HG03175 (cell line): ENCODE results near the gene GRK5.

Experiments
- ATAC-seq: cut with Tn5 transposase; IDR thresholded peaks from one replicate; pipeline ENCODE4 v1.9.1; 2021; ENCODE audit warnings: mild to moderate bottlenecking, moderate library complexity; ENCODE audit not compliant: unreplicated experiment

The GRK5 gene

DNA sequence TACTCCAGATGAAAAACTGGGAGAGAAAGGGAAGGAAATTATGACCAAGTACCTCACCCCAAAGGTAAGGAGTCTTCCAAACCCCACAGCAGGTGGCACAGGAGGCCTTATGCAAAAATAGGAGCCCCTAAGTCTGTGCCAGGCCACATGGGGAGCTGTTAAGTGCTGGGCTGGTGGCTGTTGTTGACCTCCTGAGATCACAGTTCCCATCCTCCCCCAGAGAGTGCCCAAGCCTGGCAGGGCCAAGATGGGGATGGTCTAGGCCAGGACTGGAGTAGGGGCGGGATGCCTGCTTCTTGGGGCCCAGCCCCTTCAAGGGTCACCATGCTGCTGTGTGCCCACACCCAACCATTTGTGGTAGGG lies 189.3 kb downstream of the GRK5 start:
- ATAC-seq: no peak

DNA sequence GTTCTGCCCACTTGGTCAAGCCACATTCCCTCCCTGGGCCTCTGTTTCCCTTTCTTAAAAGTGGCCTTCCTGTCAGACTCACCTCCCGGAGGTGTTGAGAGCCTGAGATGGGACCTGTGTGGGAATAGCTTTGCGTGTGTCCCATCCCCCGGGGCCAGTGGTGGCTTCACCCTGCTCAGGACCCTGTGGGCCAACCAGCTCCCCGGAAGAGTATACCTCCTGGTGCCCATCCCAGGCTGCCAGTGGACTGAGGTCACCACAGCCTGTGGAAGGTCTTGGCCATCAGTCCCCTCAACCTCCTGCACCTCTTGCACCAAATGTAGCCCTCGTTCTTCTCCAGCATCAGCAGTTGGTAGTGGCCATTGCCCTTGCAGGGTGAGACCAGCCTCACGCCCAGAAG lies 190.0 kb downstream of the GRK5 start:
- no peak for ATAC-seq

DNA sequence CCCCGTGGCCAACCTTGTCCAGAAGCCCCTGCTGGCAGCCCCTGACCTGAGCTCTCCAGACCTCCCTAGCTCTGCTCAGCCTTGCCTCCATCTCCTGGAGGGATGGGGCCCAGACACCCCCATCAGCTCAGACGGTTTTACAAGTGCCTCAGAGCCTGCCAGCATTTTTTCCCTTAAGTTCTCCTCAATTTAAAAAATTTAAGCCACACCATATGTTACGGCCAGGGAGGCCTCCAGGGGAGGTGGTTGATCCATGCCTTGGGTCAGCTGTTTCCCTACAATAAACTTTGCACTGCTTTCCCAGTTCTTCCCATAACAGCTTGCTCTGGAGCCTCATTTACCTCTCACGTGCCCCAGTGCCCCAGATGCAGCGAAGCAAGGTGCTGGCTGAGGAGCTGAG lies 191.6 kb downstream of the GRK5 start:
- no peak for ATAC-seq

DNA sequence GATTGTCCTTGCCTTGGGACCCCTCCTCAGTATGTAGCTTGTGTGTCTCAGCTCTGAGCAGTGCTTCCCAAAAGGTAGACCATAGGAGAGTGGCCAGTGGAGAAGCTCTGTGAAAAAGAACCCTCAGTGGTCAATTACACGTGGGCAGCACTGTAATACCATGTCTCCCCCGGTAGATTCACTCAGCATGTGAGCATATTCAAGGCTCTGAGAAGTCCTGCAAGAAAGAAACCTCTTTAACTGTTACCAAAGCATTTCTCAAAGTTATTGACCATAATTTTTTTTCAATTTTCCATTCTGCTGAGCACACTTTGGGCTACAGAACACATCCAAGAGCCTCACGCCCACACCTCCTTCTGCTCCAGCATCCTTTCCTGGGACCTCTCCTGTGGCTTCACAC lies 192.1 kb downstream of the GRK5 start:
- no peak for ATAC-seq

DNA sequence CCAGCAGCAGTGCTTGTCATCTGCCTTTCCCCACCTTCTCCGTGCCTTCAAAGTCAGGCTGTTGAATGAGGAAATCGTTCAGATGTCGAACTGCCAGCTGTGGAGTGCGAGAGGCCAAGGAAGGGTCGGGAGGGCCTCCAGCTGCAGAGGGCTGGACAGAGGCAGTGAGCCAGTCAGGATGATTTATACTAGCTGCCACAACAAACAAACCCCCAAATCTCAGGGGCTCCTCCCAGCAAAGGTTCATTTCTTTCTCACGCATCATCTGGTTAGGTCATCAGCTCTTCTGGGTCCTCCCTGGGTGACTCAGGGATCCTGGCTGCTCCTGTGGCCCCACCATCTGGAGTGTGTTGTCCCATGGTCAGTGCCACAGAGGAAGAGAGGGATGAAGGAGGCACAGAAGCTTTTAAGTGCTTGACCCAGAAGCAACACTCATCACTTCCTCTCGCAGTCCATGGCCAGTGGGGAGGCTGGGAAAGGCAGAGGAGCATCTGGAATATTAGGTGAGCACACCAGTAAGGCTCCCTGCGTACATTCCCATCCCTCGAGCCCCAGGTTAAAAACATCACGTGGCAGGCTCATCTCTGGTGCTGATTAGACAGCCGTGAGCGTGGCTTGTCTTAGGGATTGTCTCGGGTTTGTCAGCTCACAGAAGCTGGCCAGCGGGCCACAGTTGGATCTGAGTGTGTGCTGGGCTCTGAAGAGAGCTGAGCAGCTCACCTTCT lies 194.5 kb downstream of the GRK5 start:
- no peak for ATAC-seq

DNA sequence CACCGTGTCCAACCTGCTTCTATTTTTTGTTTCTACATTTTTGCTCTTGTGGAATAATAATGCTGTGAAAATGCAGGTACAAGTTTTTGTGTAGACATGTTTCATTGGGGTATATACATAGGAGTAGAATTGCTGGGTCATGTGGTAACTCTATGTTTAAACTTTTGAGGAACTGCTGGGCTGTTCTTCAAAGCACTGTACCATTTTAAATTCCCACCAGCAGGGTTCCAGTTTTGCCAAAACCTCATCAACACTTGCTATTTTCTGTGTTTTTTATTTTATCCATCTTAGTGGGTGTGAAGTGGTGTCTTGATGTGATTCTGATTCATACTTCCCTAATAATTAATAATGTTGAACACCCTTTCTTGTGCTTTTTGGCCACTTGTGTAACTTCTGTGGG lies 196.6 kb downstream of the GRK5 start:
- no peak for ATAC-seq

DNA sequence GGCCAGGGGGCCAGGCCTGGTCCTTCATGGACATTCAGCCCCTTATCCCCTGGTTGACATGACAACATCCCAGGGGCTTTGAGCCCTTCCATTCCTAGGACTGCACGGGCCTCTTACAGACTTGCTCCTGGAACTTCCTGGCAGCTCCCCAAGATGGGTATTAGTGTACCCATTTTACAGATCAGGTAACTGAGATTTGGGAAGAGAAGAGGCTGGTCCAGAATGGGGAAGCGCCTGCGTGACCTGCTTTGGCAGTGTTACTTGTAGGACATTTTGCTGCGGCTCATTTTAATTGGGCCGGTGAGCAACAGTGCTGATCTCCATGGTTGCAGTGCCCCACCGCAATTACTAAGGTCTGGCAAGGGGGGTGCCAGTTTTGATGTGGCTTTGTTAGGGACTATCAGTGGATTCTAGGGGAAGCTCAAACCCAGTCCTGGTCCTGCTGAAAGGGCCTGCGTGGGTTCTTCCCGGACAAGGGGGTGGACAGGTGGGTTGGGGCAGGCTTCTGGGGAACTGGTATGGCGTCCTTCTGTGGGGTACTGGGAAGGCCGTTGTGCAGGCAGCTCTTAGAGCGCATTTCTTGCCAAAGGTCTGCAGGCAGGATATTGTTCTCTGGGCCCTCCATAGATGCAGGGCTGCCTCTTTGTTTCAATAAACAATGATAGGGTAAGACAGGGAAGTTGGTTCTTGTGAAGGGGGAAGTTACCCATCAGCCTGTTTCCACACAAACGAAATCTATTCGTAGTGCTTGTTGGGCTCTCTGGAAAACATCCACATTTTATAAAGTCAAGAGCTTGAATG lies 197.5 kb downstream of the GRK5 start:
- ATAC-seq: no peak

DNA sequence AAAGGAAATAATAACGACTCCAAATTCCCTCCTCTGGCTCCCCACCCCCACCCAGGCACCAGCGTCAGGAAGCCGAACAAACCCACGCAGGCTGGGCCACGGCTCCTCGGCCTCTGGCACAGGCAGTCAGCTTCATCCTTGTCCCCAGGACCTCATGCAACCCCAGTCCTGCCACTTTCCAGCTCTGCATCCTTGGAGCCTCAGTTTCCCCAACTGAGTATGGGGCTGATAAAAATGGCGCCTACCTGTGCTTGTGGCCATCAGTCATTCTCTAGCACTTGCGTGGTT lies 198.1 kb downstream of the GRK5 start:
- ATAC-seq: no peak

DNA sequence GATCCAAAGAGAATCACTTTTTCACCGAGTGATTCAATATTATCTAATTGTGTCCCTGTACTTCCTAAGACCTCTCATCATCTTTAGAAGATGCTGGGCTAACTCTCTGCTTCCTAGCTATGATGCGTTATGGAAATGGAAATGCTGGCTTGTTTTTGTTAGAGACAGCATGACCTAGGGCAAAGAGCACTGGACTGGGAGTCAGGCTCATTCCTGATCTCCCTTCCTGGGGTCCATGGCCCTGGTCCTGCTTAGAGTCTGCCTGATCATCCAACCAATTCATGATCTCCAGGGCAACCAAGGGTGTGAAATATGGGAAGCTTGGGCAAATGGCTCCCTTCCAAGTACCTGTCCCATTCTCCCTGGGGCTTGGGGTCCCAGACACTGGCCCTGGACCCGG lies 198.8 kb downstream of the GRK5 start:
- ATAC-seq: no peak

DNA sequence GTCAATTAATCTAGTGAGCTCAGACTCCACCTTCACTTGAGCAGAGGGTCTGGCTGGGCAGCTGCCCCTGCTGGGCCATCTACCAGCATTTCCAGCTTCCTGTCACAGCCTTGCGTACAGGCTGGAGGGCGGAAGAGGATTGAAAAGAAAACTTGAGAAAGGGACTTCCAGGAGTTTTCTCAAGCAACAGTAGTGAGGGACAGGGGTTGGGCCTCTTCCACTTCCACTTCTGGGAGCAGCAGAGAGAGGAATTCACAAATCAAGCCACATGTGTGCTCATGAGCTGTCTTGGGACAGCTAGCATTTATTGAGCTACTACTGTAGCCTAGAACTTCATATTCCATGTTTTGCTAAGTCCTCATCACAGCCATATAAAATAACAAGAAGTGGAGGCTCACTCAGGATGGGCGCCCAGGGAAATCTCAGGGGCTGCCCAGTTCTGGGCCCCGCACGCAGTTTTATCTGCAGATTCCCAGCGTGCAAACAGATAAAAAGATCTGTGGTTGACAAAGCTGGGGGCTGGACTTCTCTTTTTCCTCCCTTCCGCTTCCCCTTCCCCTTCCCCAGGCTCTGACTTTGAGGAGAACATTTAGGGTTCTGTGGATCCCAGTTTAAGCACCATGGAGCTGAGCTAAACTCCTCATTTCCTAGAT lies 199.4 kb downstream of the GRK5 start:
- ATAC-seq: no peak

DNA sequence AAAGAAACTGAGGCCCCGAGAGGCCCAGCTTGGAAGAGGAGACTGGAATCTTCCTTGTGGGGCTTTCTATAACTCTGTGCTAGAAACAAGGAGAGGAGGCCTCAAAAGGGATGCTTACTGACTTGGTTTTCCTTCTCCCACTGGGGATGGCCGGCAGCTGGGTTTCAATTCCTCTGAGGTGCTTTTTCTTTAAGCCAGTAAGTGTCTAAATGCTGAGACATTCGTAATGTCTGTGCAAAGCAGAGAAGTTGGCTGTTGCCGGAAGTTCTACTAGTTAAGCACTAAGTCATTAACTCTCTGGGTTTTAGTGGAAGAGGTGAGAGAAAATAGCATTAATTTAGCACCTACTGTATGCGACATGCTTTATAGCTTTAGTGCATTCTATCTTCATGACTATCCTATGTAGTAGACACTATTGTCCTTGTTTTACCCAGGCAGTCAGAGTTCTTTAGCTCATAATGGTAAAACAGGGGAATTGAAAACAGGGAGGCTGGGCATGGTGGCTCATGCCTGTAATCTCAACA lies 199.9 kb downstream of the GRK5 start:
- no peak for ATAC-seq

DNA sequence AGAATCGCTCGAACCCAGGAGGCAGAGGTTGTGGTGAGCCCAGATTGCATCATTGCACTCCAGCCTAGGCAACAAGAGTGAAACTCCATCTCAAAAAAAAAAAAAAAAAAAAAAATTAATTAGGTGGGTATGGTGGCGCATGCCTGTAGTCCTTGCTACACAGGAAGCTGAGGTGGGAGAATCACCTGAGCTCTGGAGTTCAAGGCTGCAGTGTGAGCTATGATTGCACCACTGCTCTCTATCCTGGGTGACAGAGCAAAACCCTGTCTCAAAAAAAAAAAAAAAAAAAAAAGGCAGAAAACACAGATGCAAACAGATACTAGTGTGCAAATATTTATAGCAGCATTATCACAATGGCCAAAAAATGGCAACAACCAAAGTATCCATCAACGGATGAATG lies 200.7 kb downstream of the GRK5 start:
- no peak for ATAC-seq

DNA sequence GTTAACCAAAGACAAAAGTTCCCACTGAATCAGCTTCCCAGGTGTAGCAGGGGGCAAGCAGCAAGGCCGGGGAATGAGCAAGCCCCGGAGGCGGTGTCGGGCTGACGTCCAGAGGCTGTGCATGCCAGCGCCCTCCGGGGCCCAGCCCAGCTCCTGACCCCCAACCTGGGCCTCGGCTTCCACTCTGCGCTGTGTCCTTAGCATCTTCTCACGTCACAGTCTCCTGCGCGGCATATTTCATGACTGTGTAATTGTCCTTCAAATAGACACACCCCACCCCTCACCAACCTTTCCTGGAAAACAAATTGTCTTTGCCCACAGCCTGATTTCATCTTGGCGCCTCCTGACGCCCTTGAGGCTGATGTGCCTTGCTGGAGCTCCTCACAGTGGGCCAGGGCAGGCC lies 201.6 kb downstream of the GRK5 start:
- ATAC-seq: no peak

DNA sequence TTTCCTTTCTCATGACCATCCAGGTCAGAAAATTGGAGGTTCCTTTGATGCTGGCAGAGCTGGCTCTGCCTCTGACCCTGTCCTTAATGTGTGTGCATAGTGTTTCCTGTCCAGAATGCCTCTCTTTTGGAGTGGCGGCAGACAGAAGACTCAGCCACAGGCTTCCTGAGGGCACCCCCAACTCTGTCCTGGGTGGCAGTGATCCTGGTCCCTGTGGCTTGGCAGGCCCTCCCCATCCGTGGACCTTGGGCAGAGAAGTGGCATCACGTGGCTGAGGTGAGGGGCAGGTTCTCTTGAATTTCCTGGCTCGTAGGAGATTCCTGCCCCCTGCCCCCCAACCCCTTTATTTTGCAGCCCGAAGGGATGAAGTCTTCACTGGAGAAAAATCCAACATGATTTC lies 202.0 kb downstream of the GRK5 start:
- no peak for ATAC-seq

DNA sequence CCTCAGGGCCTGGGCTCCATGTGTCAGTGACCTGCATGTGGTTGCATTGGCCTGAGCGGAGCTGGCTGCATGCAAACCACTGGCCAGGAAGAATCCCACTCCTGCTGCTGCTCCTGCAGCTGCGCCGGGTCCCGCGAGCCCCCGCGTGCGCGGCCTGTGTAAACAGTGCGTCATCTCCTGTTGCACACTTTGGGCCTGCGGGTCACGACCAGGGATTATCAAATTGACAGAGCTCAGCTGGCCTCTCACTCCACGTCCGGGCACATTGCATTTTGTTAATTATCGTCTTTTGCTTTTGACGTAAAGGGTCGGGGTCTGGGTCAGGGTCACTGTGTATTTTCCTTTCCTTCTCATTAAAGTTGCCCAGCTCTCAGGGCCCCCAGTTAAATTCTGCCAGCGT lies 202.5 kb downstream of the GRK5 start:
- no peak for ATAC-seq

DNA sequence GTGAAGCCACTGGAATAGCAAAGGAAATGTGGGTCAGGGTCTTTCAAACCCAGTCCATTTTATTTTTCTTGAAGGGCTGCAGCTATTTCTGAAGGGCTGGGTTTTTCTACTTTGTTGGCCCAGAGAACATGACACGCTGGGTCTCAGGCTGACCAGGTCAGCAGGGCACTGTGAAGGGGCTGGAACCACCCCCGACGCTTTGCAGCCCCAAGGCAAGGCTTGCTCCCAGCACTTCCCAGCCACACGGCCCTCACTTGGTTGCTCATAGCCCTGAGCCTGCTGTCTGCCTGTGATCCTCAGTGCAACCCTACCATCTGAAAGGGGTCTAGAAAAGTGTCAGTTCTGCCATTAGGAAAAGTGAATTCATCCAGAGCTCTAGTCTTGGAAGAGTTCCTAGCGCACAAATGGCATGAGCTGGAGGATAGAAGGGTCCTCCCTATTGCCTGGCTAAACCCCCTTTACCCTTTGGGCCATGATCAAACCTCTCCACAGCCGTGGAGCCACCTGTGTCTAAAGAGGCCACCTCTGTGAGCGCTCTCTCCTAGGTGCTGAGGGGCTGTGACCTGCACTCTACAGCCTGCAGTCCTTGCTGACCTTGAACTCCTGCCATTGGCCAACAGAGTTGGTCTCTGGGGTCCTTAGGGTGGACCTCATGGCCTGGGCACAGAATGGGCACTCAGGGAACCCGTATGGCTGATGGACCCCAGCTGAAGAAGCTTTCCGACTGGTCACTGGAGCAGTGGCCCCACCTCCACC lies 203.2 kb downstream of the GRK5 start:
- no peak for ATAC-seq

DNA sequence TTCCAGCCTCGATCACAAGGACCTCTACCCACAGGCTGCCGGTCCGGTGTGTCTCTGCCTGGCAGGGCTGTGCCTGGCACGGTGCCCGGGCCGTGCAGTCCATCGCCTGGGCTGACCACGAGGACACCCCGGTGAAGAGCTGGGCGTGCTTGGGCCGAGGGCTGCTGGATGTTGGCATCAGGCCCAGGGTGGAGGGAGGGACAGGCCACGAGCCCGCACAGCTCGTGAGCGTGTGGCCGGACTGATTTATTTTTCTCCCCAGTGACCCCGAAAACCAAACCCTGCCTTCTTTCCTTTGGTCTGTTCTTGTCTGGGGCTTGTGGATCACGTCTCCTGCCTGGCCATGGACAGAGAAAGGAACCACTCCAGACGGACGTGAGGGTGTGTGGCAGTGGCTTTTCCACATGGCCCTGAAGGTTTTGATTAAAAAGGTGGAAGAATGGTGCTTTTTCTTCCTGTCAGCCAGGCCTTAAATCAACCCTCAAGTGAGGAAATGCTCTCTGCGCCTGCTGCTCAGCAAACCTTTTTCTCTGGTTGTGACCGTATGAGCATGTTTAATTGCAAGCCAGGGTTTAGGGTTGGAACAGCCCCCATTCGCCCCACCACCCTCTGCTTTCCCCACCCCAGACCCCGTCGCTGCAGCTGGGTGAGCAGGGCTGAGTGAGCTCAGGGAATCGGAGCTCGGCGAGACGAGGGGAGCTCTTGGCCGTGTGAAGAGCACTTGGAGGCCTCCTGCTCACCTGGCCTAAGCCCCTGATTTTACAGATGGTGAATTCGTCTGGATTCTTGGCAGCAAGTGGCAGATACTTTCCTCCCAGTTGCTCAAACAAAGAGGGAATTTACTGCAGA lies 205.1 kb downstream of the GRK5 start:
- no peak for ATAC-seq

DNA sequence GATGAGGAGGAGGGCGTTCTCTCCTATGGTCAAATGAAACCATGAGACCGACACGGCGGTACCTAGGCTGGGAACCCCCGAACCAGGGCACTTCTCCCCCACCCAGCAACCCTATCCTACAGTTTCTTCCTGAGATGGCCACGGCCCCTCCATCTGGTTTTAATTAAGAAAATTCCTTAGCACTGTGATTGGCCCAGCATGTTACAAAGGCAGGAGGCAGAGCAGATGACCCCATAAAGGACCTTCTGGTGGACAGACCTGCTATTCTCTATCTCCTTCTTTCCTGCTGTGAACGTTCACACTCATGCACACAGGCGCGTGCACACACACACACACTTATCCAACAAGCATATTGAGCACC lies 205.7 kb downstream of the GRK5 start:
- ATAC-seq: no peak

DNA sequence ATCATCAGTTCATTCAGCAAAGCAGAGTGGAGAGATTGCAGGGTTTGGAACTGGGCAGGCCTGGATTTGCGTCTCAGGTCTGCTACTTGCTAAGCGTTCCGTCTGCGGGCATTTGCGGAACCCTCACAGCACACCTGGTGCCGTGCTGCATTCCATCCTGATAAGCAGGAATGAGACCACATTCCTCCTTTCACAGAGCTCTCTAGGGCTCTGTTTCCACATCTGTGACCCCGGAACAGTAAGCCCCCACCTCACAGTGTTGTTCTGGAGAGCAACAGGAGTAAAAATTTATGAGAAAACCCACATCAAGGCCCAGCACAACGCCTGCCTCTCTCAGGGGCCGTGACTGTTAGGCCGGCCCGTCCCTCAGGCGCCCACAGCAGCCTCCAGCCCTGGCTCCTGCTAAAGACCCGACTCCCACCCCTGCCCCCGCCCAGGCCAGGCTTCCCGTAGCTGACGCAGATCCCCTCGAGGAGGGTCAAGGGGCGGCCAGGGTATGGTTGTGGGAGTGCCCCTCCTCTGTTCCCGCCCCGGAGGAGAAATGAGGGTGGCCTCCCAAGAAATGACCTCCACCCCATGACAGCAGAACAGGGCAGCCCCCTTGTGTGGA lies 206.2 kb downstream of the GRK5 start:
- ATAC-seq: no peak

DNA sequence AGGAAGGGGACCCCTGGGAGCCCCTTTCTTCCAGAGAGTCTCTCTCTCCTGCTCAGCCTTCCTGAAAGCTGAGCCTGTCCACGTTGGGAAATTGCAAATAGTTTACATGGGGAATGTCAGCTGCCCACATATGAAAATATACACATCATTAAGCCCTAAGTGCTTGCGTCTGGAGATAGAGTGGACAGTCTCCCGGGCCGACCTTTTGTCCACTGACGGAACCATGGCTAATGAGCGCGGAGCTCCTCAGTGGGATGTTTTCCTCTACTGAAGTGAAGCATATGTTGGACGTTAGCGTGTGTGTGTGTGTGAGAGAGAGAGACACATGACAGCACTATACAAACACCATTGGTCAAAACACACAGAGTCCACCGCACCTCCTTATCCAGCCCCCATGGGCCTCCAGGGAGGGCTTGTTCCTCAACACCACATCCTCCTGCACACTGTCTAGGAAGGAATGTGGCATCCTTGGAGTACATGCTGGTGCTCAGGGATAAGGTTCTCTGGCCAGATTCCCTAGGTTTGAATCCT lies 206.8 kb downstream of the GRK5 start:
- ATAC-seq: no peak
